HL-60 (cell line): ENCODE results near the gene RILPL1.
"Not testable (repeated sequence)": the region's sequence is repeated elsewhere in the genome, so short reads cannot be mapped to it uniquely, and the experiment has no call there.

Experiments
- GABPA ChIP-seq: IDR thresholded peaks from 2 replicates; pipeline ENCODE4 v1.6.1; 2012; ENCODE audit warnings: low read depth
- POLR2AphosphoS5 ChIP-seq: IDR thresholded peaks from 2 replicates; pipeline ENCODE4 v1.6.1; 2012; ENCODE audit warnings: low read depth
- TF ChIP-seq, protein P1 (sequence below): IDR thresholded peaks from one replicate; pipeline ENCODE4 v1.5.1; 2011; ENCODE audit warnings: low read length, control low read depth, inconsistent platforms; ENCODE audit not compliant: insufficient read depth

- TF ChIP-seq, protein P1, sequence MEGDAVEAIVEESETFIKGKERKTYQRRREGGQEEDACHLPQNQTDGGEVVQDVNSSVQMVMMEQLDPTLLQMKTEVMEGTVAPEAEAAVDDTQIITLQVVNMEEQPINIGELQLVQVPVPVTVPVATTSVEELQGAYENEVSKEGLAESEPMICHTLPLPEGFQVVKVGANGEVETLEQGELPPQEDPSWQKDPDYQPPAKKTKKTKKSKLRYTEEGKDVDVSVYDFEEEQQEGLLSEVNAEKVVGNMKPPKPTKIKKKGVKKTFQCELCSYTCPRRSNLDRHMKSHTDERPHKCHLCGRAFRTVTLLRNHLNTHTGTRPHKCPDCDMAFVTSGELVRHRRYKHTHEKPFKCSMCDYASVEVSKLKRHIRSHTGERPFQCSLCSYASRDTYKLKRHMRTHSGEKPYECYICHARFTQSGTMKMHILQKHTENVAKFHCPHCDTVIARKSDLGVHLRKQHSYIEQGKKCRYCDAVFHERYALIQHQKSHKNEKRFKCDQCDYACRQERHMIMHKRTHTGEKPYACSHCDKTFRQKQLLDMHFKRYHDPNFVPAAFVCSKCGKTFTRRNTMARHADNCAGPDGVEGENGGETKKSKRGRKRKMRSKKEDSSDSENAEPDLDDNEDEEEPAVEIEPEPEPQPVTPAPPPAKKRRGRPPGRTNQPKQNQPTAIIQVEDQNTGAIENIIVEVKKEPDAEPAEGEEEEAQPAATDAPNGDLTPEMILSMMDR, result not testable (repeated sequence)
- TF ChIP-seq POLR2AphosphoS5, GABPA: not testable (repeated sequence)
Measured at GRCh38 chr12:123514582-123515221, 18.8 kb downstream of the RILPL1 start.
